Erythroblast (primary cell): ENCODE results near the gene MUC2.

Experiments used
- GATA1 ChIP-seq: IDR thresholded peaks from 2 replicates; pipeline ENCODE4 v1.6.1; 2011; ENCODE audit warnings: low read depth, mild to moderate bottlenecking, control low read depth, low read length, moderate library complexity
- POLR2A ChIP-seq: IDR thresholded peaks from 2 replicates; pipeline ENCODE4 v1.6.1; 2011; ENCODE audit warnings: mild to moderate bottlenecking, low read length

DNA sequence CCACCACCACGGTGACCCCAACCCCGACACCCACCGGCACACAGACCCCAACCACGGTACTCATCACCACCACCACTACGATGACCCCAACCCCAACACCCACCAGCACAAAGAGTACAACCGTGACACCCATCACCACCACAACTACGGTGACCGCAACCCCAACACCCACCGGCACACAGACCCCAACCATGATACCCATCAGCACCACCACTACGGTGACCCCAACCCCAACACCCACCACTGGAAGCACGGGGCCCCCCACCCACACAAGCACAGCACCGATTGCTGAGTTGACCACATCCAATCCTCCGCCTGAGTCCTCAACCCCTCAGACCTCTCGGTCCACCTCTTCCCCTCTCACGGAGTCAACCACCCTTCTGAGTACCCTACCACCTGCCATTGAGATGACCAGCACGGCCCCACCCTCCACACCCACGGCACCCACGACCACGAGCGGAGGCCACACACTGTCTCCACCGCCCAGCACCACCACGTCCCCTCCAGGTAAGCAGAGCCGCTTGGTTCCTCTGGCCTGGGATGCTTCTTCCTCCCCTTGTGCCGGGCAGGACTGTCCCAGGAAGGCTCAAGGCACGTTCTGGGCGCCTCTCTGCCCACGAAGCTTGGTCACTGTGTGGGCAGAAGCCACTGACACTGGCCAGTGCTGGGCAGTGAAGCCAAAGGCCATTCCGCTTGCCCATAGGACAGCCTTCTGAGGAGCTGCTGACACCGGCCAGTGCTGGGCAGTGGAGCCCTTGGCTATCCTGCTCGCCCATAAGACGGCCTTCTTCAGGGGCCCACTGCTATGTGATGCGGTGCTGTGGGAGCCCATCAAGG lies 25.1 kb downstream of the MUC2 start:
- no peak for TF ChIP-seq POLR2A
- TF ChIP-seq GATA1, result no peak
